Stimulated activated CD8-positive, alpha-beta memory T cell treated with anti-CD3 and anti-CD28 coated beads, Interleukin-4, amount 100 ng/mL, for 1 hour (primary cell): ENCODE data around the gene FAM234A.
"Not testable (repeated sequence)": the region's sequence is repeated elsewhere in the genome, so short reads cannot be mapped to it uniquely, and the experiment has no call there.

Source experiments
- DNase-seq, 2 donors: peaks; one replicate each; pipeline ENCODE4 v3.0.0-alpha.2; 2020; ENCODE audit warnings: low read depth in 2 of 2, low spot score in 1 of 2

Gene FAM234A

DNA sequence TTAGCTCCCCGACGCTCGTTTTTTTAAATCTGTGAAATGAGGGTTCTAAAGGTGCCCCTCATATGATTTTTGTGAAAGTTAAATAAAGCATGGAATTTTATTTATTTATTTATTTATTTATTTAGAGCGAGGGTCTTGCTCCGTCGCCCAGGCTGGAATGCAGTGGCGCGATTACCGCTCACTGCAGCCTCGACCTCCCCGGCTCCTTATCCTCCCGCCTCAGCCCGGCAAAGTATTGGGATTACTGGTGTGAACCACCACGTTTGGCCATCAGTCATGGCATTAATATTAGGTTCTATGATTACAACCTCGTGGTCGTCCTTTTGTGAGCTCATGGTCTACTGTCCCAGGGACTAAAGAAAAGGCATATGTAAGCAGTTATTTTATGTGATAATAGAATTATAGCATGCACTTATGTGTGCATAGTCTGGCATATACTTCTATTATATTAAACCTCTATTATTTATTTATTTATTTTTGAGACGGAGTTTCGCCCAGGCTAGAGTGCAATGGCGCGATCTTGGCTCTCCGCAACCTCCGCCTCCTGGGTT, 4.8 kb upstream of the FAM234A start:
- no peak for DNase-seq

- not testable (repeated sequence) for DNase-seq
Observed at GRCh38 chr16:230351-230750, 4.3 kb upstream of the FAM234A start.

GRCh38 chr16:230949-231348, 3.7 kb upstream of the FAM234A start:
- DNase-seq: no peak

DNA sequence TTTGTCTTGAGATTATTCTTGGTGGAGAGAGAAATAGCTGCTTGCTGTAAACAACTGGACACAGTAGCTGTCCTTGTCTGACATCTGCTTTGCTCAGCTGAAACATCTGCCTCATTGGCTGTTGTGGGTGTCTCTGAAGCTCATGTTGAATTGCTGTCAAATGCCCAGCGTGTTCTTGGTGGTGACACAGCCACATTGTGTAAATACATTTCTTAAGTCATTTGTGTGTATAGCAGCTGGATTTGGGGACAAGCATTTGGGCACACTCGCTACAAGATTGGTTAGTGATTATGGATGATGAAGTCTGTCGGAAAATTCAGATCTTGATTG, 5.3 kb downstream of the FAM234A start:
- DNase-seq: no peak

- DNase-seq: no peak
Observed at GRCh38 chr16:240559-240958, 5.9 kb downstream of the FAM234A start.

DNA sequence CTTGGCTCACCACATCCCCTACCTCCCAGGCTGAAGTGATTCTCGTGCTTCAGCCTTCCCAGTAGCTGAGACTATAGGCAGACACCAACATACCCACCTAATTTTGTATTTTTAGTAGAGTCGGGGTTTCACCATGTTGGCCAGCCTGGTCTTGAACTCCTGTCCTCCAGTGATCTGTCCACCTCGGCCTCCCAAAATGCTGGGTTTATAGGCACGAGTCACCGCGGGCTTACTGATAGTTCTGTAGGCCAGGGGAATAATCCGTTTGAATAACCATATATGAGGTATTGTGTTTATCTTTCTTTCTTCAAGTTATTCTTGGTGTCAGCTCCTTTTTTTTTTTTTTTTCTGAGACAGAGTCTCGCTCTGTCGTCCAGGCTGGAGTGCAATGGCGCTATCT, 7.7 kb downstream of the FAM234A start:
- DNase-seq: no peak

- no peak for DNase-seq
Observed at GRCh38 chr16:243348-243747, 8.7 kb downstream of the FAM234A start.

DNA sequence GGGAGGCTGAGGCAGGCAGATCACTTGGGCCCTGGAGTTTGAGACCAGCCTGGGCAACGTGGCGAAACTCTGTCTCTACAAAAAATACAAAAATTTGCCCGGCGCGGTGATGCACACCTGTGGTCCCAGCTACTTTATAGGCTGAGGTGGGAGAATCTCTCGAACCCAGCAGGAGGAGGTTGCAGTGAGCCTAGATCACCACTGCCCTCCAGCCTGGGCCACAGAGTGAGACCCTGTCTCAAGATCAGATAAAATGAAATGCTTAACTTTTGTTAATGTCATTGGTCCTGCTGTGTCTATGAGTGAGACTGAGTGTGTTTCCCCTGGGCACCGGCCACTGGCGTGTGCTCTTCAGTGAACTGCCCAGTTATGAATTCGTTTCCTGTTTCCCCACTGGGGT, 10.5 kb downstream of the FAM234A start:
- DNase-seq: no peak

GRCh38 chr16:247027-247426, 12.4 kb downstream of the FAM234A start:
- DNase-seq: no peak

GRCh38 chr16:249431-249830, 14.8 kb downstream of the FAM234A start:
- no peak for DNase-seq

DNA sequence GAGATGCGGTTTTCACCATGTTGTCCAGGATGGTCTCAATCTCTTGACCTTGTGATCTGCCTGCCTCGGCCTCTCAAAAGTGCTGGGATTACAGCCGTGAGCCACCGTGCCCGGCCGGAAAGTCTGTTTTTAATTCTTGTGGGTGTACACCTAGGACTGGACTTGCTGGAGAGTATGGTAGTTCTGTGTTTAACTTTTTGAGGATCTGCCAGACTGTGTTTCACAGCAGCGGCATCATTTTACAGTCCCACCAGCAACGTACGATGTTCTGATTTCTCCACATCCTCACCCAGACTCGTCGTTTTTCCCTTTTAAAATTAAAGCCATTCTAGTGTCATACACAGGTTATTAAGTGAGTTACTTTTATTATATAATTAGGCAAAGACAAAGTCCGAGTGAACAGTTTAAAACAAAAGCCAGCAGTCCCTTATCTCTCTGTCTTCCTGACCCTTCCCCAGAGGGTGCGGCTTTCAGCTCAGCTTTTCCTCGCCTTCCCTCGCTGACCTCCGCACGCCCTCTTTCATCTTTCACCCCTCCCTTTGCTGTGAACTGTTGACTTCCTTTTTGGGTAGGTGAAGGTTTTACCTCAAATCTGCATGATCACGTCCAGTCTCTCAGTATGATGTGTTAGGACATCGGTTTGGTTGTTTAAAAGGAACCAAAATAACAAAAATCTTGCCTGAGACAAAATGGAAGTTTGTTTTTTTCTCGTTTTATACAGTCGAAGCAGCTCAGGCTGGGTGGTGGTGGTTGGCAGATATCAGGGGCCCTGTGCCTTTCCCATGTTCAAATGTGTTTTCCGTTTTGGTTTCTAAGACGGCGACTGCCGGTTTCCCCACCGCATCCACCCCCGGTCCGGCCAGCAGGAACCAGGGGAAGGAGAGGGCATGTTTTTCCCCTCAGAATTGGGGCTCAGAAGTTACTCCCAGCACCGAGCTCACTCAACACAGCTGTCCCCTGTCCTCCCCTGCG, 18.0 kb downstream of the FAM234A start:
- DNase-seq: no peak

- no peak for DNase-seq
Observed at GRCh38 chr16:253833-254232, 19.2 kb downstream of the FAM234A start.

GRCh38 chr16:254461-254860, 19.8 kb downstream of the FAM234A start:
- DNase-seq: no peak

GRCh38 chr16:255183-255582, 20.6 kb downstream of the FAM234A start:
- DNase-seq: no peak

DNA sequence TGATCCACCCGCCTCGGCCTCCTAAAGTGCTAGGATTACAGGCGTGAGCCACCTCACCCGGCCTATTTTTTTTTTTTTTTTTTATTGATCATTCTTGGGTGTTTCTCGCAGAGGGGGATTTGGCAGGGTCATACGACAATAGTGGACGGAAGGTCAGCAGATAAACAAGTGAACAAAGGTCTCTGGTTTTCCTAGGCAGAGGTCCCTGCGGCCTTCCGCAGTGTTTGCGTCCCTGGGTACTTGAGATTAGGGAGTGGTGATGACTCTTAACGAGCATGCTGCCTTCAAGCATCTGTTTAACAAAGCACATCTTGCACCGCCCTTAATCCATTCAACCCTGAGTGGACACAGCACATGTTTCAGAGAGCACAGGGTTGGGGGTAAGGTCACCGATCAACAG, 23.5 kb downstream of the FAM234A start:
- DNase-seq: not testable (repeated sequence)

DNA sequence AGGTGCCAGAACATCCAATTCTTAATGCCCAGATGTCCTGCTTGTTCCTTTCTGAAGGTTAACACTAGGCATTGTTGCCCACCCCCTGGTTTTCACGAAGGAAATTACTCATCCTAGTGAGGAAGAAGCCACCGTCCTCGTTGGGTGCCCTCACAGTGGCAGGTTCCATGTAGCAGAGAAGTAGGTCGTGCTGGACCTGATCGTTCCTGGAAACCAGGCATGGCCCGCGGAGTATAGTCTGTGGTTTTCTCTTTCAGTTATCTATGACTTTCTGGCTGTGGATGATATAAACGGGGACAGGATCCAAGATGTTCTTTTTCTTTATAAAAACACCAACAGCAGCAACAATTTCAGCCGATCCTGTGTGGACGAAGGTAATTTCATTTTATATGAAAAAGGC, 24.6 kb downstream of the FAM234A start:
- DNase-seq: no peak

DNA sequence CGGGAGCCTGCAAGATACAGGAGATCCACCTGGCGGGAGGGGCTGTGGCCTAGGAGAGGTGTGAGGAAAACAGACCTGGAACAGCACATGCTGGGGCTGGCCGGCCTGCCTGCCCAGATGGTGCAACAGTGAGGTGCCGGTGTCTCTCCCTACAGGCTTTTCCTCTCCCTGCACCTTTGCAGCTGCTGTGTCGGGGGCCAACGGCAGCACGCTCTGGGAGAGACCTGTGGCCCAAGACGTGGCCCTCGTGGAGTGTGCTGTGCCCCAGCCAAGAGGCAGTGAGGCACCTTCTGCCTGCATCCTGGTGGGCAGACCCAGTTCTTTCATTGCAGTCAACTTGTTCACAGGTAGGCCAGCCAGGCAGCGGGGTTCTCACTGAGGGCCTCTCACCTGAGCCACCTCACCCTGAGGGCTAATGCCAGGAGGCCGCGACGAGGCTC, 25.2 kb downstream of the FAM234A start:
- no peak for DNase-seq

DNA sequence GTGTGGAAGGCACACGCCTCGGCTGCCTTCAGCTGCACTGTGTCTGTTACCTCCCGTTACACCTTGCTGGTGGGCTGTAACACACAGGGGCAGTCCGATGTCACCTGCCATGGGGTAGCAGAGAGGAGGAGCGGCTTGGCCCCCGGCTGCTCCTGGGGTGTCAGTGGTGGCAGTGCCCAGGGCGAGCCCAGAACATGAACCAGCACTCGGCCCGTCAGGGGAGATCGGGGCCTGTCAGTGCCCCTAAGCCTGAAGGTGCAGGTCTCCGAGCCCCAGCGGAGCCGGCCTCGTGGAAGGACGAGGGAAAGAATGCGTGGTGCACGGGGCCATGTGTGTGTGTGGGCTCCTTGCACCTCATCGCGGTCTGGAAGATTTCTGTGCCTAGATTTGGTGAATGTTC, 25.7 kb downstream of the FAM234A start:
- DNase-seq: no peak

DNA sequence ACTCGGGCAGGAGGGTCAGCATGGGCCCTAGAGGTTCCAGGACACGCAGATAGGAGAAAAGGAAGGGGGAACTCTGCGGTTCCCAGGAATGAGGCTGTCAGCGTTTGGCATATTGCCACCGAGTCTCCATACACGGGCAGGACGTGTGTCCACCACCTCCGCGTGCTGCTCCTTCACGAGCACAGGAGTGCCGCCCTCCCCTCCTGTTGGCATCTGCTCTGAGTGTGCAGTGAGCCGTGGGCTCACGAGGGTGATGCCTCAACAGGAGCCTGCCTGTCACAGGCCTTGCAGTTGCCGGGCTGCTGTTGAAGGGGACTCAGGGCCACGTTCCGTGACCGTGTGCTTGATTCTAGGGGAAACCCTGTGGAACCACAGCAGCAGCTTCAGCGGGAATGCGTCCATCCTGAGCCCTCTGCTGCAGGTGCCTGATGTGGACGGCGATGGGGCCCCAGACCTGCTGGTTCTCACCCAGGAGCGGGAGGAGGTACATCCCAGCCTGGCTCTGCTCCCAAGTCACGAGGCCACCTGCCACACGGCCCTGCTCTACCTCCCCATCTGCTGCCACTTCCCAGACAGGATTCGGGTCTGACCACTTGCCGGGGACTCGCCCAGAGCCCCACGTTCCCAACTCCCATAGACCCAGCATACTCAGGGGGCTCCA, 26.5 kb downstream of the FAM234A start:
- DNase-seq: no peak

DNA sequence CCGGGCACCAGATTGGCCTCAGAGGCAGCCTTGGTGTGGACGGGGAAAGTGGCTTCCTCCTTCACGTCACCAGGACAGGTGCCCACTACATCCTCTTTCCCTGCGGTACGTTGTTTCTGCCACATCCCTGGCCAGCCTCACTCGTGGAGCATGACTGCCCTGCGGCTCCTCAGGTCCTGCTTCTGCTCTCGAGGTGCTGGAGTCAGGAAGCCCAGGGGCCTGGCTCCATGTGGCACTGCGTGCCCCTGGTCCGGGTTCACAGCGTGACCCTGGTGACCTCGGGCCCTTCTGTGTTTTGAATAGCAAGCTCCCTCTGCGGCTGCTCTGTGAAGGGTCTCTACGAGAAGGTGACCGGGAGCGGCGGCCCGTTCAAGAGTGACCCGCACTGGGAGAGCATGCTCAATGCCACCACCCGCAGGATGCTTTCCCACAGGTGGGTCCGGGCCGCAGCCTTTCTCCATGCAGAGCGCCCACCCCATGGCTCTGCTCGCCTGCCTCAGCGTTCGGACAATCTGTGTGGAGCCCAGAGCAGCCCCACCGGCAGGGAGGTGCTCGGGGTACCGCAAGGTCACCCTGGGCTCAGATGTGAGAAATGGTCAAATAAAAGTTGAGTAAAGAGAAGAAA, 27.6 kb downstream of the FAM234A start:
- no peak for DNase-seq

DNA sequence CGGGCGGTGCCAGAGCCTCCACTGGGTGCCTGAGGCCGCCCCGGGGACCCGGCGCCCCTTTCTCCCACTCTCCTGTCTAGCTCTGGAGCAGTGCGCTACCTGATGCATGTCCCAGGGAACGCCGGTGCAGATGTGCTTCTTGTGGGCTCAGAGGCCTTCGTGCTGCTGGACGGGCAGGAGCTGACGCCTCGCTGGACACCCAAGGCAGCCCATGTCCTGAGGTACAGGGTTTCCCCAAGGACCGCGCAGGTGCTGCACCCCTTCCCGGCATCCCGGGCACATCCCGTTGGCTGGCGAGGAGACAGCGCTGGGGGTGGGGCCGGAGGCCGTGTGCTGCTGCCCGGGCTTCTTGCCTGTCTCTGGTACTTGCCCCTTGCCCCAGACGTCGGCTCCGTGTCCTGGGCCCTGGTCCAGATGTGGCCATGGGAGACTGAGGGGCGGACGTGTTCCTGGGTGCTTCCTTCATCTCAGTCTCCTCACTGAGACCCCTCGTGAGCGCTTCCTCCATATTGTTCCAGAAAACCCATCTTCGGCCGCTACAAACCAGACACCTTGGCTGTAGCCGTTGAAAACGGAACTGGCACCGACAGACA, 28.7 kb downstream of the FAM234A start:
- DNase-seq: no peak
